Chondrocyte (in vitro differentiated cells): Measurements from ENCODE around the gene LRRC27. TPM values are rescaled to one million over a fixed set of nuclear protein-coding genes. Genes with fewer than 3 reads are reported as not detected.

Experiments
- DNase-seq: peaks from one replicate; pipeline ENCODE4 v3.0.0; 2021; ENCODE audit warnings: mixed read lengths, low spot score
- H3K27ac Mint-ChIP-seq: one replicate; pipeline ENCODE4 v1.8.0; 2021; ENCODE audit warnings: mild to moderate bottlenecking, moderate library complexity, mixed read lengths; ENCODE audit not compliant: unreplicated experiment
- H3K27me3 Mint-ChIP-seq: 2 replicates; pipeline ENCODE4 v1.8.0; 2021; ENCODE audit warnings: low read depth, mixed read lengths
- H3K36me3 Mint-ChIP-seq: 2 replicates; pipeline ENCODE4 v1.8.0; 2021; ENCODE audit warnings: low read depth, mixed read lengths
- H3K4me1 Mint-ChIP-seq: 2 replicates; pipeline ENCODE4 v1.8.0; 2021; ENCODE audit warnings: low read depth, mild to moderate bottlenecking, mixed read lengths
- H3K4me3 Mint-ChIP-seq: one replicate; pipeline ENCODE4 v1.8.0; 2021; ENCODE audit warnings: mild to moderate bottlenecking, moderate library complexity, mixed read lengths; ENCODE audit not compliant: unreplicated experiment
- H3K9me3 Mint-ChIP-seq: 2 replicates; pipeline ENCODE4 v1.8.0; 2021; ENCODE audit warnings: low read depth, mixed read lengths
- CTCF ChIP-seq: fragments of 200-600 bp; sonication (generic); IDR thresholded peaks from 2 replicates; pipeline ENCODE4 v1.5.0; 2021; ENCODE audit warnings: antibody characterized with exemption, mild to moderate bottlenecking, moderate library complexity
- total RNA-seq: library from RNA; stranded (reverse); gene quantifications from 3 replicates; pipeline ENCODE4 v1.2.1, GENCODE V29; 2021

Gene LRRC27
- total RNA-seq, 1 donor from 2014 or later, result 13.2 TPM

GRCh38 chr10:132422903-132423825 lies 91.2 kb downstream of the LRRC27 start:
- Mint-ChIP-seq H3K27ac (peak overlapping the region; percentile 57), H3K27me3 (no peaks in the 10 kb centered on the region), H3K9me3 (no peaks in the 10 kb centered on the region), H3K4me3 (no peak overlapping the region), H3K36me3 (no peaks in the 10 kb centered on the region), H3K4me1 (peaks cover 43% of the 10 kb centered on the region)
- no peak for DNase-seq
- no peak for TF ChIP-seq CTCF

GRCh38 chr10:132423966-132424861 lies 92.2 kb downstream of the LRRC27 start:
- no peak overlapping the region for H3K27ac Mint-ChIP-seq

GRCh38 chr10:132425029-132425756 lies 93.2 kb downstream of the LRRC27 start:
- TF ChIP-seq CTCF, result no peak
- DNase-seq, result no peak
- no peaks in the 10 kb centered on the region for H3K36me3 Mint-ChIP-seq
- H3K27ac Mint-ChIP-seq, result no peak overlapping the region
- H3K27me3 Mint-ChIP-seq, result no peaks in the 10 kb centered on the region
- peaks cover 30% of the 10 kb centered on the region for H3K4me1 Mint-ChIP-seq
- no peak overlapping the region for H3K4me3 Mint-ChIP-seq
- no peaks in the 10 kb centered on the region for H3K9me3 Mint-ChIP-seq

More at GRCh38 chr10:132423966-132424861, 92.2 kb downstream of the LRRC27 start:
- no peak overlapping the region for H3K4me3 Mint-ChIP-seq
- no peaks in the 10 kb centered on the region for H3K27me3 Mint-ChIP-seq
- no peaks in the 10 kb centered on the region for H3K36me3 Mint-ChIP-seq
- H3K4me1 Mint-ChIP-seq, result peaks cover 33% of the 10 kb centered on the region
- H3K9me3 Mint-ChIP-seq, result no peaks in the 10 kb centered on the region
- DNase-seq, result no peak
- no peak for TF ChIP-seq CTCF

- Mint-ChIP-seq H3K27ac (no peak overlapping the region), H3K27me3 (no peaks in the 10 kb centered on the region), H3K36me3 (no peaks in the 10 kb centered on the region), H3K4me3 (no peak overlapping the region), H3K9me3 (no peaks in the 10 kb centered on the region), H3K4me1 (peaks cover 25% of the 10 kb centered on the region)
- no peak for DNase-seq
- TF ChIP-seq CTCF, result no peak
These were observed 93.8 kb downstream of the LRRC27 start for GRCh38 chr10:132425757-132426155.
